HEK293 (cell line): ENCODE data around the gene PPP1R14C.
A peak's percentile ranks its signal among the peaks of the same experiment; 100 is the strongest.

Source experiments
- CTCF ChIA-PET: fragments of 350-600 bp; formaldehyde crosslinking; extraction: SDS; loops from one replicate; lab custom pipeline; 2021; ENCODE audit warnings: antibody characterized with exemption; lab: Yijun Ruan, JAX
- POLR2A ChIA-PET: fragments of 300-600 bp; formaldehyde crosslinking; extraction: SDS; loops from one replicate; lab custom pipeline; 2020; ENCODE audit warnings: antibody characterized with exemption, inconsistent platforms; lab: Yijun Ruan, JAX
- H3K27ac ChIP-seq: fragments of 200-500 bp; sonication (Bioruptor generic); 2 replicates; pipeline ENCODE4 v1.5.1; 2014; ENCODE audit warnings: low read depth, low read length, control low read depth, inconsistent platforms; ENCODE audit errors: extremely low read depth
- H3K36me3 ChIP-seq, 2 experiments: fragments of 200-500 bp in 1 of 2; sonication (Bioruptor generic) in 1 of 2; 1 replicate in 1 of 2; 2 replicates in 1 of 2; pipeline ENCODE4 v1.5.1; 2014 to 2017; ENCODE audit warnings: inconsistent platforms in 2 of 2, low read length in 2 of 2; ENCODE audit not compliant: control insufficient read depth in 2 of 2, insufficient read depth in 1 of 2
- H3K4me1 ChIP-seq: fragments of 200-500 bp; sonication (Bioruptor generic); 2 replicates; pipeline ENCODE4 v1.5.1; 2014; ENCODE audit warnings: mild to moderate bottlenecking, low read length, inconsistent platforms; ENCODE audit not compliant: control insufficient read depth, insufficient read depth
- H3K4me3 ChIP-seq: 2 replicates; pipeline ENCODE4 v1.5.1; 2011; ENCODE audit warnings: low read depth, mild to moderate bottlenecking, control low read depth, low read length, moderate library complexity
- H3K9me3 ChIP-seq: fragments of 200-500 bp; sonication (Bioruptor generic); 2 replicates; pipeline ENCODE4 v1.5.1; 2014; ENCODE audit warnings: low read depth, low read length, inconsistent platforms; ENCODE audit not compliant: control insufficient read depth, insufficient read depth
- FEZF1 ChIP-seq: fragments of 450-650 bp; formaldehyde crosslinking; IDR thresholded peaks from 2 replicates; pipeline ENCODE4 v1.5.1; 2016; ENCODE audit warnings: missing biosample characterization, missing genetic modification characterization
- GFI1B ChIP-seq: fragments of 450-650 bp; formaldehyde crosslinking; IDR thresholded peaks from 2 replicates; pipeline ENCODE4 v1.5.1; 2016; ENCODE audit warnings: missing biosample characterization, missing genetic modification characterization
- GLI2 ChIP-seq: fragments of 450-650 bp; formaldehyde crosslinking; IDR thresholded peaks from 2 replicates; pipeline ENCODE4; 2017; ENCODE audit warnings: missing biosample characterization, missing genetic modification characterization, low read depth, borderline replicate concordance
- GLIS2 ChIP-seq: fragments of 450-650 bp; formaldehyde crosslinking; IDR thresholded peaks from 2 replicates; pipeline ENCODE4 v1.5.1; 2016; ENCODE audit warnings: missing biosample characterization, missing genetic modification characterization
- HOXC10 ChIP-seq: sonication (generic); formaldehyde crosslinking; IDR thresholded peaks from 2 replicates; pipeline ENCODE4 v1.8.1; 2023; ENCODE audit warnings: mild to moderate bottlenecking, missing genetic modification reagents
- KLF10 ChIP-seq: fragments of 450-650 bp; IDR thresholded peaks from 2 replicates; pipeline ENCODE4 v1.5.1; 2018; ENCODE audit warnings: missing biosample characterization, mild to moderate bottlenecking, missing genetic modification characterization
- KLF17 ChIP-seq: fragments of 450-650 bp; formaldehyde crosslinking; IDR thresholded peaks from 2 replicates; pipeline ENCODE4 v1.5.1; 2016; ENCODE audit warnings: missing biosample characterization, missing genetic modification characterization
- PRDM4 ChIP-seq: fragments of 450-650 bp; formaldehyde crosslinking; IDR thresholded peaks from 2 replicates; pipeline ENCODE4 v1.5.1; 2017; ENCODE audit warnings: missing biosample characterization, missing genetic modification characterization
- ZFP3 ChIP-seq: fragments of 450-650 bp; formaldehyde crosslinking; IDR thresholded peaks from 2 replicates; pipeline ENCODE4 v1.5.1; 2016; ENCODE audit warnings: low read depth, missing biosample characterization, missing genetic modification characterization
- ZNF146 ChIP-seq: fragments of 450-650 bp; formaldehyde crosslinking; IDR thresholded peaks from 2 replicates; pipeline ENCODE4 v1.5.1; 2016; ENCODE audit warnings: missing biosample characterization, missing genetic modification characterization
- ZNF248 ChIP-seq: fragments of 450-650 bp; formaldehyde crosslinking; IDR thresholded peaks from 2 replicates; pipeline ENCODE4 v1.5.1; 2017; ENCODE audit warnings: missing biosample characterization, missing genetic modification characterization
- ZNF362 ChIP-seq: fragments of 450-650 bp; formaldehyde crosslinking; IDR thresholded peaks from 2 replicates; pipeline ENCODE4 v1.5.1; 2016; ENCODE audit warnings: missing biosample characterization, missing genetic modification characterization
- ZNF366 ChIP-seq: fragments of 450-650 bp; formaldehyde crosslinking; conservative IDR thresholded peaks from 2 replicates; pipeline ENCODE4 v1.5.1; 2016; ENCODE audit warnings: missing biosample characterization, missing genetic modification characterization
- ZNF449 ChIP-seq: fragments of 450-650 bp; formaldehyde crosslinking; IDR thresholded peaks from 2 replicates; pipeline ENCODE4 v1.5.1; 2017; ENCODE audit warnings: missing biosample characterization, mild to moderate bottlenecking, missing genetic modification characterization, moderate library complexity
- ZNF521 ChIP-seq: fragments of 450-650 bp; formaldehyde crosslinking; IDR thresholded peaks from 2 replicates; pipeline ENCODE4 v1.5.1; 2017; ENCODE audit warnings: missing biosample characterization, mild to moderate bottlenecking, missing genetic modification characterization
- ZNF645 ChIP-seq: fragments of 450-650 bp; formaldehyde crosslinking; IDR thresholded peaks from 2 replicates; pipeline ENCODE4; 2016; ENCODE audit warnings: missing biosample characterization, missing genetic modification characterization
- ZNF785 ChIP-seq: fragments of 450-650 bp; formaldehyde crosslinking; IDR thresholded peaks from 2 replicates; pipeline ENCODE4 v1.5.1; 2016; ENCODE audit warnings: missing biosample characterization, missing genetic modification characterization
- ZNF830 ChIP-seq: fragments of 450-650 bp; IDR thresholded peaks from 2 replicates; pipeline ENCODE4 v1.5.0; 2018; ENCODE audit warnings: missing biosample characterization, missing genetic modification characterization, low read depth, mild to moderate bottlenecking, moderate library complexity
- ZSCAN18 ChIP-seq: fragments of 450-650 bp; formaldehyde crosslinking; IDR thresholded peaks from 2 replicates; pipeline ENCODE4 v1.5.1; 2016; ENCODE audit warnings: missing biosample characterization, missing genetic modification characterization
- ZSCAN23 ChIP-seq: fragments of 450-650 bp; formaldehyde crosslinking; IDR thresholded peaks from 2 replicates; pipeline ENCODE4 v1.5.1; 2016; ENCODE audit warnings: missing biosample characterization, missing genetic modification characterization
- ZSCAN5A ChIP-seq: fragments of 450-650 bp; formaldehyde crosslinking; IDR thresholded peaks from 2 replicates; pipeline ENCODE4 v1.5.1; 2016; ENCODE audit warnings: missing biosample characterization, missing genetic modification characterization

Gene PPP1R14C

GRCh38 chr6:150145427-150145826 lies 2.6 kb downstream of the PPP1R14C start:
- Histone ChIP-seq H3K36me3 (no peaks in the 10 kb centered on the region), H3K27ac (no peak overlapping the region), H3K4me1 (peaks cover 17% of the 10 kb centered on the region), H3K4me3 (no peak overlapping the region), H3K9me3 (no peaks in the 10 kb centered on the region)
- POLR2A ChIA-PET = interaction anchor here (0.6 to 2.8 kb wide), 3 partner anchors 9 to 298 kb away, joined by 3 to 8 read pairs (median 3); no protein-coding TSS in a partner anchor
- TF ChIP-seq GLIS2 (no peak), ZNF146 (tag by site-specific recombination) (no peak), ZNF830 (tag by site-specific recombination) (no peak), ZSCAN18 (tag by site-specific recombination) (no peak), ZFP3 (tag by site-specific recombination) (no peak), ZNF521 (tag by site-specific recombination) (no peak), GFI1B (tag by site-specific recombination) (no peak), ZNF449 (tag by site-specific recombination) (no peak), PRDM4 (no peak), ZSCAN5A (tag by site-specific recombination) (no peak), HOXC10 (CRISPR knock-in tag) (no peak), ZNF248 (tag by site-specific recombination) (no peak), ZNF645 (tag by site-specific recombination) (no peak), ZSCAN23 (no peak), ZNF785 (tag by site-specific recombination) (no peak)
- CTCF ChIA-PET = interaction anchor here (0.6 to 3.5 kb wide), 12 partner anchors 8 to 371 kb away, joined by 3 to 40 read pairs (median 4); no protein-coding TSS in a partner anchor

- peaks cover 19% of the 10 kb centered on the region for H3K4me1 ChIP-seq
- TF ChIP-seq ZNF362 (tag by site-specific recombination) = peak; percentile 75
- TF ChIP-seq KLF17 (tag by site-specific recombination) = no peak
- TF ChIP-seq ZNF366 (tag by site-specific recombination) = peak; percentile 45
- TF ChIP-seq GLI2 (tag by site-specific recombination) = no peak
- TF ChIP-seq KLF10 (tag by site-specific recombination) = no peak
- peak; percentile 14; the same call in 1 of the 2 replicates for TF ChIP-seq FEZF1
- no peaks in the 10 kb centered on the region for H3K36me3 ChIP-seq
- no peaks in the 10 kb centered on the region for H3K9me3 ChIP-seq
- ChIA-PET POLR2A (interaction anchor here (0.6 to 2.8 kb wide), 3 partner anchors 8 to 298 kb away, joined by 3 to 8 read pairs (median 3); no protein-coding TSS in a partner anchor), CTCF (interaction anchor here (0.6 to 3.5 kb wide), 7 partner anchors 19 to 370 kb away, joined by 3 to 40 read pairs (median 4); no protein-coding TSS in a partner anchor)
- no peak overlapping the region for H3K4me3 ChIP-seq
- H3K27ac ChIP-seq = no peak overlapping the region
Observed at GRCh38 chr6:150145830-150146229, 3.0 kb downstream of the PPP1R14C start.
